DMS79 (cell line): ENCODE measurements around the gene CD40.

Source experiments
- DNase-seq: peaks from one replicate; lab custom pipeline; 2025; lab: John Stamatoyannopoulos, UW

Gene CD40

DNA sequence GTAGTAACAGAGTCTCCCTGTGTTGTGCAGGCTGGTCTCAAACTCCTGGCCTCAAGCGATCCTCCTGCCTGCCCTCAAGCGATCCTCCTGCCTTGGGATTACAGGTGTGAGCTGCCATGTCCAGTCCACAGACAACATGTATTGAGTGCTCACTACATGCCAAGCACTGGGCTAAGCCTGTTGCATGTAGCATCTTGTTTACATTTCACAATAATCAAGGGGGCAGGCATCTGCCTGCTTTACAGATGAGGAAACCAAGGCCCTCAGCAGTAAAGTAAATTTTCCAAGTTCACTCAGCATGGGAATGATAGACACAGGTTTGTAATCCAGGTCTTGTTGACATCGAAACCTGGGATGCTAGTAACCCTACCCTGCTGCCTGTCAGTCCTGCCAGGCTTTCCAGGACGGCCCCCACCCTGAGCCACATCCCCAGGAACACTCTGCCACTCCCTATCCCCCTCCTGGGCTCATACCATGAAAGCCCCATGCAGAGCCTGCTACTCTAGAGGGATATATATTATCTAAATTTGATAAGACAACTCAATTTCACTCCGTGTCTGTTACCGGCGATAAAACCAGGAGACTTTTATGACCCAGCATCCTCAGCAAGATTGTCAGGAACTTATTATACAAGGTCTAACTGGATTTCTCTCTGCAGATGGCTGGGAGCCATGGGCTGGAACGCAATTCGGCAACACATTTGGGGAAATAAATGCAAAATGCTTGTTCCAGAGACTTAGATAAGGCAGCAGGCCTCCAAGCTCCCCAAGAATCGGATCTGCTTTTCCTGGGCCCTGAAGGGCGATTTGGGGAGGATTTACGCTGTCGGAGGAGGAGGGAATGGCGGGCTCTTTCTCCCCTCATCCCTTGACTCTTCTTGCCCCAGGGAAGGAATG, 30.4 kb downstream of the CD40 start:
- DNase-seq, result no peak

- no peak for DNase-seq
Measured at GRCh38 chr20:46150943-46151342, 32.8 kb downstream of the CD40 start.

DNA sequence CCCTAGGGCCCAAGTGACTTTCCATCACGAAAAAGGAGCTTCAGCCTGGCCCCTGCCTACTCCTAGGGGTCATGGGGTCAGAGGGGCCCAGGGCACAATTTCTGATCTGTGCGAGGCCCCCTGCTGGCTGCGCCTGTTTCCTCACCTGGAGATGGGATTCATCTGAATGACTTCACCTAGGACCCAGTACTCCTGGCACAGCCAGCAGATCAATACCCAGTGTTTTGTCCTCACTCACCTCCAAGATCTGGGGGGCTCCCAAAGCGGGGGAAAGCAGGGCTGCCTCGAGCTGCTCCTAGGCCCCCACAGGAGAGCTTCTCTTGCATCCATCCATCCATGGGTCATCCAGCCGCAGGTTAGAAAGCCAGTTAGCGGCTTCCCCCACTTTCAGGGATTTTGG, 33.8 kb downstream of the CD40 start:
- no peak for DNase-seq

DNA sequence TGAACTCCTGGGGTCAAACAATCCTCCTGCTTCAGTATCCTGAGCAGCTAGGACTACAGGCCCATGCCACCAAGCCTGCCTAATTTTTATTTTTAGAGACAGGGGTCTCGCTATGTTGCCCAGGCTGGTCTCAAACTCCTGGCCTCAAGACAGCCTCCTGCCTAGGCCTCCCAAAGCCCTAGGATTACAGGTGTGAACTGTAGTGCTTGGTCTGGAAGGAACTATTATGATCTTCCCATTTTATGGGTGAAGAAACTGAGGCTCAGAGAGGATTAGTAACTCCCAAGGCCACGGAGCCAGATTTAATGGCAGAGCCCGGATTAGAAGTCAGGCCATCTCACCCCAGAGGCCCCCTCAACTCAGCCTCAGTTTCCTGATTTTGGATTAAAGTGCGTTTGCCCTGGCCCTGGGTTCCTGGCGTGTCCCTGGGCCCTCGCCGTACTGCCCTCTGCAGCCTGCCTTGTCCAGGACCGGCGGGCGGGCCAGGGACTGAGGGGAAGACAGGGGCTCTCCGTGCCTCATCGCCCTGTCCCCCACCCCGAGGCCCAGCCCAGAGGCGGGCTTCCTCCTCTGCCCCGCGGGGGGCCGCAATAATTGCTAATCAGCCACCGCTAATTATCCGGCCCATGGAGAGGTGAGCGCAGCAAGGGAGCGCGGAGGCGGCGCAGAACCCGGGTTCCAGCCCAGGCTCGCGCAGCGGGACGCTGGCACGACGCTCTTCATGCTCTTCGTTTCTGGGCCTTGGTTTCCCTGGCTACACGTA, 34.9 kb downstream of the CD40 start:
- DNase-seq, result no peak

- DNase-seq, result no peak
Measured at GRCh38 chr20:46154305-46154704, 36.2 kb downstream of the CD40 start.

DNA sequence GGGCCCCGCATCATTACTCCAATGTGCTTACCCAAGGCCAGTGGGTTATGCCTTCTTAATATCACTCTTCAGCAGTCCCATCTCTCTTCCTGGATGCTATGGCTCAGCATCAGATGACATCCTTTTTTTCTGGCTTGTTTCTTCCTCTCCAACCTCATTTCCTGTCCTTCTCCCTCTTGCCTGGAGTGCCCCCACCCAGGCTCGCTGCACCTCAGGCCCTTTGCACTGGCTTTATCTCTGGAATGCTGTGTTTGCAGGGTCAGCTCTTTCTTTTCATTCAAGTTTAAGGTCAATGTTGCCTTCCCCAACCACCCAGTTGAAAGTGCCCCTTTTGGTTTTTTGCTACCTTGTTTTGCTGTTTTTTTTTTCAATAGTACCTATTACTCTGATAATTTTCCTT, 36.7 kb downstream of the CD40 start:
- DNase-seq, result no peak

DNA sequence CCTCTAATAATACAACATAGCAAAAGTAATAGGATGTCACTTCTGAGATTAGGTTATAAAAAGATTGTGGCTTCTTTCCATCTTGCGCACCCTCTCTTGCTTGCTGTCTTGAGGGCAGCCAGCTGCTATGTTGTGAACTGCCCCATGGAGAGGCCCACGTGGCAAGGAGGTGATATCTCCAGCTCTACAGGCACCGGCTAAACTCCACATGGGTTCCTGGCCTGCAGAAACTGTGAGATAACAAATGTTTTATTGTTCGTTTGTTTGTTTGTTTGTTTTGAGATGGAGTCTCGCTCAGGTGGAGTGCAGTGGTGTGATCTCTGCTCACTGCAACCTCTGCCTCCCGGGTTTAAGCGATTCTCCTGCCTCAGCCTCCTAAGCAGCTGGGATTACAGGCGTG, 38.0 kb downstream of the CD40 start:
- no peak for DNase-seq

DNA sequence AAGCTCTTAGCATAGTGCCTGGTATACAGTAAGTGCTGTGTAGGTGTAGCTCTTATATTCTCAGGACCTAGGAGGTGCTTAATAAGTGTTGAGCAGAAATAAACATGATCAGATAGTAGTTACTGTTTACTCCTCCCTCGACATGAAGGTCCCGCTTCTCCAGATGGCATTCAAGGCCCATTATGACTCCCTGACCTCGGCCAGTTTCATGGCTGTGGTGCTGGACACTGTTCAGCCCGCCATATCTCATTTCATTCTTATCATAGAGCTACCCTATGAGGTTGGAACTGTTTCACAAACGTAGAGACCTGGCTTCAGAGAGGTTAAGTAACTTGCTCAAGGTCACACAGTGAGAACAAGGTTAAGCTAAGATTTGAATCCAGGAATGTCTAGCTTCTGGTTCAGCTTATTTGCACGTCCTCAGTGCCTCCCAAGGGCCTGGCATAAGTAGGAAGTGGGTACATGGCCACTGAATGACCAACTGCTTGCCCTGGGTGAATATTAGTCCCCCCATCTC, 39.0 kb downstream of the CD40 start:
- DNase-seq, result no peak

DNA sequence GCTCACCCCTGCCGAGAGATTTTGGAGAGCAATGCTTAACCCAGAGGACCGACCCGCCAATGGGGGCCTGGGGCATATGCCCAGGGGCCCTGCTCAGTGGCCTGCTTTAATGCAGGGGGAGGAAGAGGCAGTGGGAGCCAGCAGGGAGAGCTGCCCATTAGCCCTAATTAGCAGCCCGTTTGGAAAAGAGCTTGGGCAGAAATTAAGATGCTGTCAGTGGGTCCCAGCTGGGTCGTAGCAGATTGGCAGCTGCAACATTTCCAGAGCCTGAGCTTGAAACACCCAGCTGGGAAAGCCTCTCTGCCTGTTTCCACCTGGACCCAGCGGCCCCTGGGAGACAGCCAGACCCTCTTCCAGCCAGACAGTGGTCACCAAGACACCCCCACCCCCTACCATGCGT, 39.5 kb downstream of the CD40 start:
- DNase-seq, result no peak

- no peak for DNase-seq
Measured at GRCh38 chr20:46158476-46158987, 40.4 kb downstream of the CD40 start.

GRCh38 chr20:46159101-46159897, 41.2 kb downstream of the CD40 start:
- DNase-seq, result no peak

GRCh38 chr20:46160661-46161060, 42.5 kb downstream of the CD40 start:
- no peak for DNase-seq

- no peak for DNase-seq
Measured at GRCh38 chr20:46161921-46162320, 43.8 kb downstream of the CD40 start.

DNA sequence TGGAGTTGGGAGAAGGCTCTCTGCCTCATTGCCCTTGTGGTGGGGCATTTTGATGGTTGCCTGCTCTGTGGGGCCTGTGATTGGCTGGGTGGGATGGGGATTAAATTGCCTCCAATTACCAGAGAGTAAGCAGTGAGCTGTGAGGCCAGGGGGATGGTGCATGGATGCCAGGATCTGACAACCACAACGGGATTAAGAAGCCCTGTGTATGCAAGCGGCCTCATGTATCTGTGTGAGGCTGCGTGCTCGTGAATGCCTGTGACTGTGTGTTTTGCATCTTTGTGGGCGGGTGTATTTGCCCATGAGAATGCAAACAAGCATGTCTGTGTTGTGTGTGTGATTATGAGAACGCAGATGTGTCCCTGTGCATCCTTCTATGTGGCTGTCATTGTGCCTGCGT, 46.1 kb downstream of the CD40 start:
- DNase-seq, result no peak

- no peak for DNase-seq
Measured at GRCh38 chr20:46167080-46167479, 49.0 kb downstream of the CD40 start.

- no peak for DNase-seq
Measured at GRCh38 chr20:46168438-46168837, 50.3 kb downstream of the CD40 start.

DNA sequence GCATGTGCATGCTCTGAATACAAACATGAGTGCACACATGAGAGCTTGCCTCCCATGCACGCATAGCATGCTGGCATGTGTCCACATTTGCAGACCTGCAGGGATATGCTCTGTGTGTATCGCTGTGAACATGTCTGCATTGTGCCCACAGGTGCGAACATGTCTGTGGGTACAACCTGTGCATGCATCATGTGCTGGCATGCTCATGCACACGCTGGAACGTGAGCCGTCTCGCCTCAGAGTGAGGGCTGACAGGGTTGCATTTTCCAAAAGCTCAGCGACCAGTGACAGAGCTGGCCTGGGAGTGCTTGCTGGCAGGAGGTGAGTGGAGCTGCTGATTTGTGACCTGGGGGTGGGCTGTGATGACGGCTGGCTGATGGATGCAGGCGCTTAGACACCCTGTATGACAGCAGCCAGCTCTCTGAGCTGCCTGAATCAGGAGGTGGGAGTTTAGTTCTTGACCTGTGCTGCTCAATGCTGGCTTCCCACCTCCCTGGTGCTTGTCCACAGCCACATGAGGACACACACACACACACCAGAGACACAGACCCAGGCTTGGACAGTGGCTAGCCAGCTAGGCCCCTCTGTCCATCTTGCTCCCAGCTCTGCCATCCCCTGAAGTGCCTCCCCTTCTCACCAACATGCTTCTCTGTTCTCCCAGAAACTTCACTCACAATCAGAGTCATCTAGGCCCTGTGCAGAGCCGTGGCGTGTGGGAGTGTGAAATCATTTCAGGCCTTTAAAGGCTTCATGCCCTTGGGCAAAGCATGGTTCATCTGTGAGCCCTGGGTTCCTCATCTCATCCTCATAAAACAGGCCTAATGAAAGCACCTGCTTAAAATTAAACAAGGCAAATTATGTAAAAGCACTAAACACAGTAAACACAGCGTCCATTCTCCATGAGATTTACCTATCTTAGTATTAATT, 51.4 kb downstream of the CD40 start:
- DNase-seq, result no peak

DNA sequence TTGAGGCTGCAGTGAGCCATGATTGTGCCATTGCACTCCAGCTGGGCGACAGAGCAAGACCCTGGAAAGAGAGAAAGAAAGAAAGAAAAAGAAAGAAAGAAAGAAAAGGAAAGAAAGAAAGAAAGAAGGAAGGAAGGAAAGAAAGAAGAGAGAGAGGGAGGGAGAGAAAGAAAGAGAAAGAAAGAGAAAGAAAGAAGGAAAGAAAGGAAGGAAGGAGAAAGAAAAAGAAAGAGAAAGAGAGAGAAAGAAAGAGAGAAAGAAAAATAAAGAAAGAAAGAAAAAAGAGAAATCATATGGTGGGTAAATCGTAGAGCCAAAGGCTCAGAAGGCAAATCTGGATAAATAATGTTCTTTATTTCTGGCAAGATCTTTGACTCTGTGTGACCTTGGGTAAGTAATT, 53.4 kb downstream of the CD40 start:
- no peak for DNase-seq

DNA sequence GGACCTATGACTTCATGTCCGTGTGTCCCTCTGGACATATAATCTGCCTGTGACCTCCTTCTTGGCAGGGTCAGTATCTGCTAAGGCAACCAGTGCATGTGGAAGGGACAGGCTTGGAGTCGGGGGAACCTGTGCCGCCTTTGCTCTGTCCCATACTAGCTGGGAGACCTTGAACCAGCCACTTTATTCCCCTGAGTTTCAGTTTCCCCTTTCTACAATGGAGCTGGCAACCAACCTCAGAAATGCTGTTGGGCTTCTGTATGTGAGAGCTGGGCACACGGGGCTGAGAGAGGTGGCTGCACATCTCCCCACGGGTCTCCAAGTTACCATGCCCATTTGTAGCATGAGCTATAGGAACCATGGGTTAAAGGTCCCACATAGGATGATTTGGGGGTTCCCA, 53.8 kb downstream of the CD40 start:
- no peak for DNase-seq

DNA sequence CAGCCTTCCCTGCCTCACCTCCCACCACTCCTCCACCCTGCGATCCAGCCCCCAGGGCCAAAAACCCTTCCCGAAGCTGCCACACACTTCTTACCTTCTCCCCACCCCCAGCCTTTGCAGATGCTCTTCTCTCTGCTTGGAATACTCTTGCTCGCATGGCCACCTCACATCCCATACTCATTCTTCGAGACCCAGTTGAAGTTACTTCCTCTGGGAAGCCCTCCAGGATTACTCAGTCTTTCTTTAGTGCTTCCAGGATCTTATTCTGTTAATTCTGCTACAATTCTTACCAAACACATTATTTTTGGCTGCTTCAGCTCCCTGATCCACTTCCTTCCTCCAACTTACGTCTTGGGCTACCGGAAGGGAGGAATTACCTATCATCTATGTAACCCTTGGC, 54.3 kb downstream of the CD40 start:
- no peak for DNase-seq

DNA sequence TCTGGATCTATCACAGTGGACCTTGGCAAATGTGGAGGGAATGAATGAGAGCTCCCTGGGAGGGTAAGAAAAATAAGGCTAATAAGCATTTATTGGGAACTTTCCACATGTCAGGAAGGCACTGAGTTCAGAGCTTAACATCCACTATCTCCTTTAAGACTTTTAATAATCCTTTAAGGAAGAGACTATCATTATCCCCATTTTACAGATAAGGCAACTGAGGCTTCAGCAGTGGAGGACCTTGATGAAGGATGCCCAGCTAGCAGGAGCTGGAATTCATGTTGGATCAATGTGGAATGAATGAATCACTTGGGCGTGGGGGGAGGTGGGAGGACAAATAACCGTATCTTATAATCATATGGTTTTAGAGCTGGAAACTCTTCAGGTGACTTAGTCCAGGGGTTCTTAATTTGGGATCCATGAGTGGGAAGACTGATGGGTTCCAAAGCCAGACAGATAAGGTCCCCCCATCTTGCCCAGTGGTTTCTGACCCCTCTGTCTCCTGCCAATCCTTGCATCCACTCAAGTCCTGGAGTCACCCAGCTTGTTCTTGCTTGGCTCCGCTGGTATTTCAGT, 54.9 kb downstream of the CD40 start:
- DNase-seq, result no peak
